ENCODE measurements around the gene USP32.

GRCh38 chr17:60348616-60349015, 43.3 kb downstream of the USP32 start:
- no peak for TF ChIP-seq EZH2 (IDR thresholded peaks at IDR 0.05; ENCODE audit: borderline replicate concordance, low read depth, low read length, severe bottlenecking)
- no peak for TF ChIP-seq CTCF (IDR thresholded peaks at IDR 0.05; ENCODE audit: extremely low read depth in 1 of 2, insufficient read depth in 1 of 2, low read depth in 1 of 2, low read length in 2 of 2)
- TF ChIP-seq POLR2A (IDR thresholded peaks at IDR 0.05; ENCODE audit: low read depth, low read length): no peak
- no peak for TF ChIP-seq MYC (IDR thresholded peaks at IDR 0.05; ENCODE audit: low read depth, low read length)
- TF ChIP-seq POLR2AphosphoS5 (IDR thresholded peaks at IDR 0.05; ENCODE audit: insufficient read depth, low read depth, low read length): no peak
- TF ChIP-seq, protein P1, sequence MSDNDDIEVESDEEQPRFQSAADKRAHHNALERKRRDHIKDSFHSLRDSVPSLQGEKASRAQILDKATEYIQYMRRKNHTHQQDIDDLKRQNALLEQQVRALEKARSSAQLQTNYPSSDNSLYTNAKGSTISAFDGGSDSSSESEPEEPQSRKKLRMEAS (IDR thresholded peaks at IDR 0.05; ENCODE audit: insufficient read depth, insufficient read length): no peak
- TF ChIP-seq JUN (IDR thresholded peaks at IDR 0.05; ENCODE audit: borderline replicate concordance, insufficient read depth, insufficient read length, low read depth): no peak
- TF ChIP-seq GATA2 (IDR thresholded peaks at IDR 0.05; ENCODE audit: insufficient read depth, insufficient read length, low read depth, low read length): no peak
- TF ChIP-seq FOS (IDR thresholded peaks at IDR 0.05; ENCODE audit: borderline replicate concordance, insufficient read depth, low read length): no peak

All from endothelial cell of umbilical vein (primary cell).